Large intestine (tissue), 3 donors: Measurements from ENCODE around the gene ATP2A3. TPM values are rescaled to one million over a fixed set of nuclear protein-coding genes. Genes with fewer than 3 reads are reported as not detected.
"Not testable (repeated sequence)": the region's sequence is repeated elsewhere in the genome, so short reads cannot be mapped to it uniquely, and the experiment has no call there.

Experiments used
- DNase-seq, 2 donors: peaks; one replicate each; pipeline versions ENCODE4 v3.0.0 to v3.0.0-alpha.2; 2013
- H3K27ac ChIP-seq: one replicate; pipeline ENCODE4 v1.5.1; 2013; ENCODE audit warnings: low read length
- H3K27me3 ChIP-seq: 2 replicates; pipeline ENCODE4 v1.6.1; 2013; ENCODE audit warnings: low read length; ENCODE audit not compliant: control insufficient read depth, insufficient read depth
- H3K36me3 ChIP-seq: 2 replicates; pipeline ENCODE4 v1.6.1; 2013; ENCODE audit warnings: low read length; ENCODE audit not compliant: control insufficient read depth, insufficient read depth
- H3K4me1 ChIP-seq: one replicate; pipeline ENCODE4 v1.6.1; 2013; ENCODE audit warnings: low read length; ENCODE audit not compliant: control insufficient read depth, insufficient read depth
- H3K4me3 ChIP-seq: one replicate; pipeline ENCODE4 v1.5.1; 2013; ENCODE audit warnings: low read length
- H3K9me3 ChIP-seq: one replicate; pipeline ENCODE4 v1.6.1; 2013; ENCODE audit warnings: mild to moderate bottlenecking, low read depth, low read length, moderate library complexity; ENCODE audit not compliant: control insufficient read depth
- WGBS: methylation state at CpG from one replicate; pipeline ENCODE4 v1.1.5; 2013; ENCODE audit warnings: low lambda C conversion rate; ENCODE audit not compliant: insufficient coverage; 5-methylcytosine and 5-hydroxymethylcytosine counted together
- polyA plus RNA-seq: library from polyadenylated mRNA; unstranded; fragments of 120-200 nt; gene quantifications from one replicate; pipeline ENCODE4 v1.2.1, GENCODE V29; 2013

Gene ATP2A3
- polyA plus RNA-seq, 1 donor, result 44.4 TPM

- no peak overlapping the region for H3K27ac ChIP-seq
- no peak overlapping the region for H3K4me3 ChIP-seq
- H3K4me1 ChIP-seq, result peaks cover 26% of the 10 kb centered on the region
- H3K36me3 ChIP-seq, result no peaks in the 10 kb centered on the region
- H3K27me3 ChIP-seq, result no peaks in the 10 kb centered on the region
- H3K9me3 ChIP-seq, result peaks cover 3% of the 10 kb centered on the region
- 93% methylated on average over 3 of the region's 15 CpGs for WGBS
- DNase-seq, result no peak
Observed at GRCh38 chr17:3956327-3956957, 7.8 kb downstream of the ATP2A3 start.

DNA sequence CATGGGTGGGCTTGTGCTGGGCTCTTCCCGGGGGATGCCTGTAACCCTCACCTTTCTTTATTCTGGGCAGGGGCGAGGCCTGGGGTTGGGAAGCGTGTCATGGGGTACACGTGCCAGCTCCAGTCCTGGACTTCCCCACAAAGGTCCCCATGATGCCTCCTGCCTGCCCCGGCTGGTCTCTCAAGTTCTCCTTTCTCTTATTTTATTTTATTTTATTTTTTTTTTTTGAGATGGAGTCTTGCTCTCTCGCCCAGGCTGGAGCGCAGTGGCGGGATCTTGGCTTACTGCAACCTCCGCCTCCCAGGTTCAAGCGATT, 8.6 kb downstream of the ATP2A3 start:
- Histone ChIP-seq H3K36me3 (peaks cover 2% of the 10 kb centered on the region), H3K27ac (no peak overlapping the region), H3K9me3 (peaks cover 3% of the 10 kb centered on the region), H3K4me3 (no peak overlapping the region), H3K4me1 (peaks cover 18% of the 10 kb centered on the region), H3K27me3 (no peaks in the 10 kb centered on the region)
- DNase-seq, result no peak
- WGBS, result 100% methylated on average over 1 of the region's 10 CpGs

DNA sequence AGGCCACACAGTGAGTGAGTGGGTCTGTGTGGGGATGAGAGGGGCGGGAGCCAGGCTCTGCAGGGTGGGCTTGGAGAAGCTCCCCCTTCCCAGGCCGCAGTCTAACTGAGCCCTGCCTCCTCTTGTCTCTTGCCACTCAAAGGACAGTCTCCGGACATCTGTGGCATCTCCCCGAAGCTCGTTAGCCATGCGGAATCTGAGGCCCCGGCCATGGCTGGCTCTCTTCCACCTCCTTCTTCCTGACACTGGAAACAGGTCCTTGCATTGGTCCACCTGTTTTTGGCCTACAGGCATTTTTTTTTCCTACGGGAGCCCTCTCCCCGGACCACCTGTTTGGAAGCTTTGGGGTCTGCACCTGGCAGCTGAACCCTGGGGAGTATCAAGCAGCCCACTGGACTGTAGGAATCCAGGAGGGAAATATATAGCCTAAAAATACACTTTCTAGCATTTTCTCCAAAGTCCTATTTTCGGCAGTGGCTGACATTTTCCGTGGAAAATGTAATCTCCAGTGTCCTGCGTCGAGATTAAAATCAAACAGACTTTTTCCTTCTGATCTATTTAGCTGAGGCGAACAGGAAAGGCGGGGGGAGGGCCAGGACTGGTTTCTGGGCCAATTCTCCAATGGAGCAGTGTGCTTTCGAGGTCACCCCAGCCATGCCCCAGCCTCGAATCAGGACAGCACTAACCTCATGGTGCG, 9.1 kb downstream of the ATP2A3 start:
- Histone ChIP-seq H3K27me3 (no peaks in the 10 kb centered on the region), H3K9me3 (peaks cover under 1% of the 10 kb centered on the region), H3K4me1 (peaks cover 13% of the 10 kb centered on the region), H3K27ac (no peak overlapping the region), H3K36me3 (peaks cover 5% of the 10 kb centered on the region), H3K4me3 (no peak overlapping the region)
- no CpG with 5 or more reads among the region's 18 CpGs for WGBS
- no peak for DNase-seq

DNA sequence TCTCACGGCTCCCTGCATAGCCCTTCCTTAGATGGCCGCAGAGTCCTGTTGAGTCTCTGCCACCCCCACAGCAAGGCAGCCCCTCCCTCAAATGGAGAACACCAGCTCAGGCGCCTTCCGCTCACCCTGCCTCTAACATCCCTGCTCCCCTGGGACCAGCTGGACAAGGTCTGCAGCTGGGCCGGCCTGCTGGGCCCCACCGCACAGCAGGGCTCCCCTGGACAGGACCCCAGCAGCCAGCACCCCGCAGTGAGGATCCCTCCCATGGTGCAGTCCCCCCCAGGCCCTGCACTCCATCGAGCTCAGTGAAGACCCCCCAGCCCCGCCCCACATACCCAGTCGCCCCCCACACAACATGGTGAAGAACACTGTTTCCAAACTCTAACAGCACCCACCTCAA, 10.2 kb downstream of the ATP2A3 start:
- peaks cover 12% of the 10 kb centered on the region for H3K36me3 ChIP-seq

GRCh38 chr17:3953542-3953941, 10.7 kb downstream of the ATP2A3 start:
- Histone ChIP-seq H3K9me3 (no peaks in the 10 kb centered on the region), H3K36me3 (peaks cover 12% of the 10 kb centered on the region), H3K27me3 (no peaks in the 10 kb centered on the region), H3K27ac (no peak overlapping the region), H3K4me3 (no peak overlapping the region), H3K4me1 (no peaks in the 10 kb centered on the region)
- WGBS, result no CpG with 5 or more reads among the region's 14 CpGs
- no peak for DNase-seq

More for the DNA sequence above, 10.2 kb downstream of the ATP2A3 start:
- H3K27me3 ChIP-seq, result no peaks in the 10 kb centered on the region
- DNase-seq, result no peak
- H3K4me3 ChIP-seq, result no peak overlapping the region
- H3K4me1 ChIP-seq, result peaks cover 2% of the 10 kb centered on the region
- H3K27ac ChIP-seq, result no peak overlapping the region
- no peaks in the 10 kb centered on the region for H3K9me3 ChIP-seq
- no CpG with 5 or more reads among the region's 10 CpGs for WGBS

DNA sequence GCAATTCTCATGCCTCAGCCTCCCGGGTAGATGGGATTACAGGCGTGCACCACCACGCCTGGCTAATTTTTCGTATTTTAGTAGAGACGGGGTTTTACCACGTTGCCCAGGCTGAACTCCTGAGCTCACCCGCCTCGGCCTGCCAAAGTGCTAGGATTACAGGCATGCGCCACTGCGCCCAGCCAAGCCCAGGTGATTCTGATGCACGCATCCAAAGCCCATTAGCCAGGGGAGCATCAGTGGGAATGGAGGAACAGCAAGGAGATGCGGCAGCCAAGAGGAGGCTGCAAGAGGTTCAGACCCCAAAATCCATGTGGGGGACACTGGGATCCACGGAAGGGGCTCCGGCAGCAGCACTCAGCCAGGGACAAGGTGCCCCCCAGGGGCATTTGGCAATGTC, 12.1 kb downstream of the ATP2A3 start:
- no CpG with 5 or more reads among the region's 14 CpGs for WGBS

GRCh38 chr17:3951420-3951819, 12.8 kb downstream of the ATP2A3 start:
- H3K4me1 ChIP-seq, result no peaks in the 10 kb centered on the region
- no peaks in the 10 kb centered on the region for H3K27me3 ChIP-seq
- H3K9me3 ChIP-seq, result no peaks in the 10 kb centered on the region
- no peak overlapping the region for H3K27ac ChIP-seq
- H3K4me3 ChIP-seq, result no peak overlapping the region
- no peak for DNase-seq
- WGBS, result no CpG with 5 or more reads among the region's 16 CpGs
- H3K36me3 ChIP-seq, result peaks cover 19% of the 10 kb centered on the region

More for the DNA sequence above, 12.1 kb downstream of the ATP2A3 start:
- Histone ChIP-seq H3K36me3 (peaks cover 15% of the 10 kb centered on the region), H3K4me1 (no peaks in the 10 kb centered on the region), H3K4me3 (no peak overlapping the region), H3K27me3 (no peaks in the 10 kb centered on the region), H3K27ac (no peak overlapping the region), H3K9me3 (no peaks in the 10 kb centered on the region)
- no peak for DNase-seq

- H3K36me3 ChIP-seq, result peaks cover 19% of the 10 kb centered on the region
- no peaks in the 10 kb centered on the region for H3K4me1 ChIP-seq
- H3K9me3 ChIP-seq, result no peaks in the 10 kb centered on the region
- no peak overlapping the region for H3K27ac ChIP-seq
- DNase-seq, result no peak
- H3K27me3 ChIP-seq, result no peaks in the 10 kb centered on the region
- H3K4me3 ChIP-seq, result no peak overlapping the region
- WGBS, result no CpG with 5 or more reads among the region's 17 CpGs
Observed at GRCh38 chr17:3951003-3951402, 13.2 kb downstream of the ATP2A3 start.

- DNase-seq, result no peak
- no peak overlapping the region for H3K27ac ChIP-seq
- no peaks in the 10 kb centered on the region for H3K27me3 ChIP-seq
- H3K4me1 ChIP-seq, result no peaks in the 10 kb centered on the region
- peaks cover 19% of the 10 kb centered on the region for H3K36me3 ChIP-seq
- no peak overlapping the region for H3K4me3 ChIP-seq
- no peaks in the 10 kb centered on the region for H3K9me3 ChIP-seq
- no CpG with 5 or more reads among the region's 12 CpGs for WGBS
Observed at GRCh38 chr17:3950584-3950983, 13.7 kb downstream of the ATP2A3 start.

DNA sequence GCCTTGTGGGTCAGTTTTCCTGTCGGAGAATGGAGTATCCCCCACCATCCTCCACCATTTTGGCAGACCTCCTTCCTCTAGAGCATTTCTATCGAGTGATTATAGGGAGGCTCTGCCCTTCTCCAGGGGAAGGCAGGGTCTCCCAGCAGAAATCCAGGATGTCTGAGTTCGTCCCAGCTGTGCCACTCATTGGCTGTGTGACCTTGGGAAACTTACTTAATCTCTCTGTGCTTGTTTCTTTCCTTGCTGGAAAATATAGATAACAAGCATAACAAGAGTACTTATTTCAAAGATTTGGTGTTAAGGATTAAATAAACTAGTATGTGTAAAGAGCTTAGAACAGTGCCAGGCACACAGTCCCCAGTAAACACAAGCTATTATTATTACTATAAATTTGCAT, 14.8 kb downstream of the ATP2A3 start:
- H3K27ac ChIP-seq, result no peak overlapping the region
- peaks cover 19% of the 10 kb centered on the region for H3K36me3 ChIP-seq
- DNase-seq, result no peak
- H3K4me3 ChIP-seq, result no peak overlapping the region
- H3K9me3 ChIP-seq, result no peaks in the 10 kb centered on the region
- H3K4me1 ChIP-seq, result peaks cover 2% of the 10 kb centered on the region
- H3K27me3 ChIP-seq, result no peaks in the 10 kb centered on the region
- 100% methylated on average over 1 of the region's 3 CpGs for WGBS

DNA sequence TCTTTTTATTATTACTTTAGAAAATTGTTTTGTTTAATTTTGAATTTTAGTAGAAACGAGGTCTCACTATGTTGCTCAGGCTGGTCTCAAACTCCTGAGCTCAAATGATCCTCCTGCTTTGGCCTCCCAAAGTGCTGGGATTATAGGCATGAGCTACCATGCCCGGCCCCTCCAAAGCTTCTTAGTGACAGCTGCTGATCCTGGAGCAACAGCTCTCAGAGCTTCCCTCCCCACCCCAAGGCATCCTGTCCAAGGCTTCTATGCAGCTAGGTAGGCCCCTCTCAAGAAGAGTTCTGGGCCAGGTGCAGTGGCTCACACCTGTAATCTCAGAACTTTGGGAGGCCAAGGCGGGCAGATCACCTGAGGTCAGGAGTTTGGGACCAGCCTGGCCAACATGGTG, 15.7 kb downstream of the ATP2A3 start:
- no CpG with 5 or more reads among the region's 3 CpGs for WGBS
- peaks cover 19% of the 10 kb centered on the region for H3K36me3 ChIP-seq
- H3K4me1 ChIP-seq, DNase-seq, H3K27ac ChIP-seq, H3K4me3 ChIP-seq, H3K9me3 ChIP-seq, H3K27me3 ChIP-seq: not testable (repeated sequence)
